AG20443 (cell line): ENCODE measurements around the gene FKBP14.

Experiments
- DNase-seq: peaks from one replicate; pipeline ENCODE4 v3.0.0; 2012; ENCODE audit warnings: low spot score, mixed read lengths

FKBP14 gene

DNA sequence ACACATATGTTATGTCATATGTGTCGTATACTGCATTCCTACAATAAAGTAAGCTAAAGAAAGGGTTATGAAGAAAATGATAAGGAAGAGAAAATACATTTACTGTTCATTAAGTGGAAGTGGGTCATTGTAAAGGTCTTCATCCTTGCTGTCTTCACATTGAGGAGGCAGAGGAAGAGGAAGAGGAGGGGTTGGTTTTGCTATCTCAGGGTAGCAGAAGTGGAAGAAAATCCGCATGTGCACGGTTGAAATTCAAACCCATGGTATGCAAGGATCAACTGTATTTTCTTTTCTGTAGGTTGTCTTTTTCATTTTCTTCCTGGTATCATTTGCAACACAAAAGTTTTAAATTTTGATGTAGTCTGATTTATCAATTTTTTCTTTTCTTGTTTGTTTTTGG is 8.0 kb upstream of the FKBP14 start:
- DNase-seq, result no peak

DNA sequence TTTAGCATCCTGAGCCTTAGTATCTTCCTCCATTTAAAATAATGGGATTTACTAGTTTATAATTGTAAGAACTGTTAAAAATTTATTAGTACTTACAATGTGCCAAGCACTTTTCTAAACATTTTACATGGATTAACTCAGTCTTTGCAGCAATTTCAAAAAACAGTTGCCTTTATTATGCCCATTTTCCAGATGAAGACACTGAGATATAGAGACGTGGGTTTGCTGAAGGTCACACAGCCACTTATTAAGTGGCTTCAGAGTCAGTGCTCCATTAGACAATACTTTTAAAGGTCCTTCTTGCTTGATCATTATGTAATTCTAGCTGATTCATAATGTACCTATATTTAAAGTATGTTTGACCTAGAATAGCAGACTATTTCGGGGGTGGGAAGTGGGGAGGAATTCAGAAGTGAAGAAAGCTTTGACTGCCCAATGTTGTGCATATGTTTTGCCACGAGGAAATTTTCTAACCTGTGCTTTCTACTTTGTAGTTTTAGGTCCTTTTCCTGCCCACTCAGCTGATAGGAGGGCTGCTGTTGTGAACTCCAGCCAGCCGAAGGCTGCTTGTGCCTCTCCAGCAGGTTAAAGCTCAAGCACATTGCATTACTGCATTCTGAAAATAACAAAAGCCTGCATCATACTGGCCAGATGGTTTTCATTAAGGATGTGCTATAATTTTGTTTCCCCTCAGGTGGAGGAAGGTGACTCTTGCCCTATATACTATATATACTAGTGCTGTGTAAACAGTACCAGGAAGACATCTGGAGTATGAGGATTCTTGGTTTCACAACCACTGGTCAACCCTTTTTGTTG is 6.0 kb upstream of the FKBP14 start:
- DNase-seq, result peak; percentile 28

DNA sequence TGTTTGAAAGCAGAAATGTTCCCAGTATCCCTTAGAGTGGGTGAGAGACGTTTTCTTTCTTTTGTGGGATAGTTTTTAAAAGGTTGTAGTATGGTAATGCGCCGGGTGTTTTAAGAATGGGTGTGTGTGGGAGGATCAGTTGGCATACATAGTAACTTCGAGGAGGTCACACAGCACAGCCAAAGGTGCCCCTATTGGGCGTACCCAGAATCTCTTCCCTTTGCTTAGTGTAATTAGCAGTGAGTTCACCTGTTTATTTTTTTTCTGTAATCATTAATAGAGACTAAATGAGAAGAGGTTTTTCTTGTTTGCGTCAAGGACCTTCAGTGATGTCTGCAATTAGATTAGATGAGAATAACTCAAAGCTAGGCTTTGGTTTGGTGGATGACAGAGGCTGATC is 3.2 kb upstream of the FKBP14 start:
- DNase-seq, result no peak

DNA sequence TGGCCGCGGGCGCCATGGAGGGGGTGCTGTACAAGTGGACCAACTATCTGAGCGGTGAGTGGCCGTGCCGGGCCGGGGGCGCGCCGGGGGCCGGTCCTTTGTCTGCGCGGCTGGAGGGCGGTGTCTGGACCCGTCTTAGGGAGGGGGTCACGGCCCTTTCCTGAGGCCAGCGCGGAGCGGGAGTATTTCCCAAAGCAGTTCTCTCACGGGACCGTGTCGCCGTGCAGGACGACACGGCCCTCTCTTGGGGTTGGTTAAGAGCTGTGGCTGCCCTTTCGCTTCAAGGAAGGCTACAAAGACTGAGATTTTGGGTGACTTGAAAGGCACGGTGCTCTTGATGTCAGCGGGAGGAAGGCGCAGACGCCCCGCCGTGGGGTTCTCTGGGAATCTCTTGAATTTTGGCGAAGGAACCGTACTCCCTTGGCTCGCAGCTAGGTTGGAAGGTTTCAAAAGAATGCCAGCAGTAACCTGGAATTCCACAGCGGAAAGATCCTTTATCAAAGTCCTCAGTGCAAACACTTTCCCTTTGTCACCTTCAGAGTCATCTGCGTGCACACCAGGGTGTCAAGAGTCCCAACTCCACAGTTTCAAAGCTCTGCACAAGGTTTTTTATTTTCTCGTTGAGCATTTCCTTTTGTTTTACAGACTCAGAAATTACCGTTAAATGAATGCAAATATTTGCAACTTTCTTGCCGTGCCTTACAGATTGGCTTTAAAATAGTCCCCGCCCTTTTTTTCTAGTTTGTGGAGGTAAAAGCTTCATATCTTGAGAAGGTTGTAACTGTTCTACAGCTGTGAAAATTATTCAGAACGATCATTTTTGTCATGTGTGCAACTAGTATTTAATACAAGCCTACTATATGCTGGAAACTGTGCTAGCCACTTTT is 2.5 kb upstream of the FKBP14 start:
- peak; percentile 39 for DNase-seq

DNA sequence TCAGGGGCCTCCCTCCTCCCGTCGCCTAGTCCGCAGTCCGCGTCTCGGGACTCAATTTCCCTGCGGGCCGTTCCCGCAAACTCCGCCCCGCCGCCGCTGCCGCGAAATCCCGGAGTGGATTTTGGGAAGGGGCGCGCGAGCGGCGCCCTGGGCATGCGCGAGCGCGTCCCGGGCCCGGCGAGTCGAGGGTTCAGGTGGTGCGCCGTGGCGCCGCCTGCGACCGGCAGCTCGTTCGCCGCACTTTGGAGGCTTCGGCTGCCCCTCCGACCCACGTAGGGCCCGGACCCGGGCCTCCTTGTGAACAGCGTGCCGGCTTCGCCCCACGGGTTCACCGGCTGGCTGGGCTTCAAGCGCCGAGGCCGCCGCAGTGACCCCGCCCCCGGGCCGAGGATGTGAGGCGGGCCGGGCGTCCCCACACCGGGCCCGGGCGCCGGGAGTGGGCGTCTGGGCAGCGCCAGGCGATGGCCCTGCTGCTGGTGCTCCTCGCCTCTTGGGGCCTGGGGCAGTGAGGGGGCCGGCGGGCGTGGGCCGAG is 1.8 kb upstream of the FKBP14 start, which contains the start of gene PLEKHA8:
TSS of gene PLEKHA8 (plus strand) at position 197 of the 533 bp plus-strand sequence. CDS start 351 bp downstream, outside the sequence.
- peak; percentile 96 for DNase-seq

DNA sequence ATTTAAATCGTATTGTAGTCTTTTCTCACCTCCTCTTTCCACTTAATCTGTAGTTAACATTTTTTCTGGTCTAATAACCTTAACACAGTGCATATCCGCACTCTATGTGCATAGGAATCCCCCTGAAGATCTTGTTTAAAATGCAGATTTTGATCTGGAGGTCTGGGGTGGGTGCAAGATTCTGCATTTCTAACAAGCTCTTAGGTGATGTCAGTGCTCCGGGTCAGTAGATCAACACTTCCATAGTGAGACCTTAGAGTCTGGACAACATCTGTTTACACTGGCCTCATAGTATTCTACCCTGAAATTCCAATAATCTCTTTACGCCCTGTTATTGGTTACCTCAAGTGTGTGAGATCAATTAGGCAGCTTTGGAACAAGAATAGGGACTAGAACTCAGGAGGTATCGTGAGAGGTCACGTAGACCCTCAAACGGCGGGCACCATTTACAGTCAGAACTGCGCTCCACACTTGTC is 1.3 kb upstream of the FKBP14 start:
- DNase-seq, result peak; percentile 8

DNA sequence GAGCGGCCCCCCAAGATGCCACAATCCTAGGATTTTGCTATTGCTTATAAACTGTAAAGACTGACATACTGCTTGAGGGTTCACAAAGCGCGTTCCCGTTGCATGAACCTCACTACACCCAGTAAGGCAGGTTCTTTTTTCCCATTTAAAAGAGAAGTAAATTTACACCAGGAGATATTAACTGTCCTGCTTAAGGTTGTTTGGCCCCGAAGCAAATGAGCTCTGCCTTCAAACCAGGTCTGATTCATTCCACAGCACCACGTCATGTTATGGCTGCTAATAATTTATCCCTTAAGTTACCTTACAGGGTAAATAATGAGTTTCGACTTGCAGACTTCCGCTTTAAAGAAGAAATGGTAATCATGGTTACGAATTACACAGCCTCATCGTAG is 559 bp upstream of the FKBP14 start:
- DNase-seq, result peak; percentile 13

DNA sequence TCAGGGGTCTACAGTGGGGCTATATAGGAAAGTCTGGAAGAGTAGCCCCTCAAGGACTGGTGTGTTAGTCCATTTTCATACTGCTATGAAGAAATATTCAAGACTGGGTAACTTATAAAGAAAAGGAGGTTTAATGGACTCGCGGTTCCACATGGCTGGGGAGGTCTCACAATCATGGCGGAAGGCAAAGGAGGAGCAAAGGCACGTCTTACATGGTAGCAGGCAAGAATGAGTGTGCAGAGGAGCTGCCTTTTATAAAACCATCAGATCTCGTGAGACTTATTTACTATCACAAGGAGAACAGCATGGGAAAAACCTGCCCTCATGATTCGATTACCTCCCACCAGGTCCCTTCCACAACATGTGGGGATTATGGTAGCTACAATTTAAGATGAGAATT is 3.0 kb downstream of the FKBP14 start:
- DNase-seq, result no peak

DNA sequence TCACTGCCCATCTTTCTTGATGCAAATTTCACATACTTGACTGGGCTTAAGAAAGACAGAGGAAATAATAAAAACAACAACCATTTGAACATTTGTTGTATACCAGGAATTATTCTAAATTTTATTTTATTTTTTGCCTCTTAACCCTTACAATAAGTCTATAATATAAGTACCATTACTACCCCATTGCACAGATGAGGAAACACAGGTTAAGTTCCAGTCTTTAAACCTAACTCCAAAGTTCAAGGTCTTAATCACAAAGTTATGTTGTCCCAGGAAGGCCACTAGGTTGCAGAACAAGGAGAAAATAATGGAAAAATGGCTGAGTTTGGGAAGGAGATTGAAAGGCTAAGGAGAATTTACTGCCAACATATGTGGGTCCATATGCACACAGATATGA is 3.5 kb downstream of the FKBP14 start:
- DNase-seq, result no peak

DNA sequence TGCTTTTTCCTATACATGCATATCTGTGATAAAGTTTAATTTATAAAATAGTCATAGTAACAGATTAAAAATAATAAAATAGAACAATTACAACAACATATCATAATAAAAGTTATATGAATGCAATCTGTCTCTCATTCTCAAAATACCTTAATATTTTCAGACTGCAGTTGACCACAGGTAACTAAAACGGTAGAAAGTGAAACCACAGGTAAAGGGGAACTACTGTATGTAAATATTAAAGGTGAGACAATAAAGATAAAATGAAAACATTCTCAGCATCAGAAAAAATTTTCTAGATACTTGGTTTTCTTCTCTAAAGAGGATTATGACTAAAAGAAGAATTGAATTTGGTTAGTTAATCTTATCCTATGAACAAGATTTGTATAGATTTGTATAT is 6.0 kb downstream of the FKBP14 start:
- no peak for DNase-seq

DNA sequence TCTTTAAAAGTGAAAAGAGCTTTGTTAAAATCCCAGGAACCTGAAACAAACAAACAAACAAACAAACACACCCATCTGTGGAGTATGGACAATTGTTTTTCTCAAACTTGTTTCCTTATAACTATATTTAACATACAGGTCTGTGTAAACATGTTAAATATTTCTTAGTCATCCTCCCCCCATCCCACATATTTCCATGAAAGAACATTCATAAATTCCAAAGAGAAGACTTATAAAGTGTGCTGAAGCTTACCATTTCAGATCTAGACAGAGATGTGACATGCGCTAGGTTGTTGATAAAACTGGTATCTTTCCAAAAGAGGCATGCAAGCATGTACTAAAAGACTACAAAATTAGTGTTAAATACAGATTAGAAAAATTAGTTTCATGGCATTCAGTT is 6.5 kb downstream of the FKBP14 start:
- no peak for DNase-seq

DNA sequence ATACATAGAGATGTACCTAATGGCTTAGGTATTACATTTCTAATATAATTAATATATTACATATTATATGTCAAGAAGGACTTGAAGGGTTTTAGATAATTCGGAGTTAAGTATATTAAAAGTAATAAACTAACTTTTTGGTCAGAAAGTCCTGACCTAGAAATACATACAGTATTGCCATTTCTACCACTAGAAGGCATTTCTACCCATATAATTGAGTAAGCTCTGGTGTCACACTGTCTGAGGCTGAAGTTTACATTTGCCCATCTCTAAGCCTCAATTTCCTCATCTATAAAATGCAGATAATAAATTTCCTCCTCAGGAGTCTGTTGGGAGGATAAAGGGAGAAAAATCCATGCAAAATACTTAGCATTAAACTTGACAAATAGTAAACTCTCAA is 7.1 kb downstream of the FKBP14 start:
- DNase-seq, result no peak

DNA sequence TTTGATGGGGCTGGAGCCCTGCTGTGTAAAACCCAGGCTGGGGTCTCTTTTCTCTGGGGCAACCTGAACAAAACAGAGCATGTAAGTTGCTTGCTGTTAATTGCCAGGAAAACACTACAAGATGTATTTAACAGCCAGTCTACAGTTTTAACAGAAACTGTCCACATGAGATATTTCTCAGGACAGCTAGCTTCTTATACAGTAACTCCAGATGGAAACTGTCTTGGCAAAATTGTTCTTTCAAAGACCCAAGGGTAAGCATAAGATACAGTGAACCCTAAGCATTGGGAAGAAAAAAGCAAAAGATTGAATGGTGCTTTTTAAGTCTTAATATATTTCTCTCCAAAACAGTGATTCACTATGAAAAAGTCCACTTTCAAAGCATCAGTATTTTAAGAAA is 8.1 kb downstream of the FKBP14 start:
- no peak for DNase-seq

DNA sequence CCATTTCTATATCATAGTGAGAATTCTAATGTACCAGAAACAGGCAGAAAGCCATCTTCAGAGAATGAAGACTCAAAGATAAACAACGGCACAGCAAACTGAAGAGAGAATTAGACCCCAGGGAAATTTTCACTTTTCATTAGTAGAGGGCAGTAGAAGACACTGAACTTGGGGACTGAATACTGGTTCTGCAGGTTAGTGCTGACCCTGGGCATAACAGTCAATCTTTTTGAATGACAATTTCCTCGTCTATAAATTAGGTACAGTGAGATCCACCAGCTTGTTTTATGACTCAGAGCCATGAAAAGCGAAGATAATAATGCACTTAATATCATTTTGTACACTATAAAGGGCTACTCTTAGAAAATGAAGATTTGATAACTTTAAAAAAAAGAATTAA is 13.7 kb downstream of the FKBP14 start:
- DNase-seq, result no peak

DNA sequence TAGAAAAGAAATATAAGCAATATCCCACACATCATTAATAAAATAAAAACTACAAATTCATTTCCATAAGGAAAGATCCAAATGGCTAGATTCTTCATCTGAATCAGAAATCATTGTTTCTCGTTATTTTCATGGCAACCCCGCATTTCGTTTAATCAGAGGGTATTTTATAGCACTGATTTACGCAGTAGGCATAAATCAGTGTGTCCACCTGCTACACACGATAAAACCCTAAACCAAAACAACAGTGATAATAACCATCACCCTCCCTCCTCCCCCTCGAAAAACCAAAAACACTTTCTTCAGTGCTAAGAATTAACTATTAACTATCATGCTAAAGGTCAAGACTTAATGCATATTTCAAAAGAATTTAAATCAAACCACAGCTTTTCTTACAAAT is 16.5 kb downstream of the FKBP14 start:
- DNase-seq, result no peak

DNA sequence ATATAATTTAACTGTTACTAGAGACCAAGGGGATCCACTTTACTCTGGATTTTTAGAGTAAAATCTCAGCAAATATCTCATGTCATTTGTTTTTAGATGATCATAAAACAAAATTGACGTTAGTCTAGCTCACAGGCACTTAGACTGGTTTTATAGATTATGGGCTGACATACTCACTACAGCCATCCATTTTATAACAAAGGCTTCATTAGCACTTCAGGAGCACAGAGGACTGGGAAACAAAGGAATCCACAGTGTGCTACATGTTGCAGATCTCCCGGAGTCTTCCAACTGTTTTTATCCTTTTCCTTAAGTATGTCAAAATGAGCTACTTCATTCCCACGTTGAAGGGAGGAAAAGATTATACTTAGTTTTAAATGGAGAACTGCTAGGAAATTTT is 21.0 kb downstream of the FKBP14 start:
- no peak for DNase-seq

DNA sequence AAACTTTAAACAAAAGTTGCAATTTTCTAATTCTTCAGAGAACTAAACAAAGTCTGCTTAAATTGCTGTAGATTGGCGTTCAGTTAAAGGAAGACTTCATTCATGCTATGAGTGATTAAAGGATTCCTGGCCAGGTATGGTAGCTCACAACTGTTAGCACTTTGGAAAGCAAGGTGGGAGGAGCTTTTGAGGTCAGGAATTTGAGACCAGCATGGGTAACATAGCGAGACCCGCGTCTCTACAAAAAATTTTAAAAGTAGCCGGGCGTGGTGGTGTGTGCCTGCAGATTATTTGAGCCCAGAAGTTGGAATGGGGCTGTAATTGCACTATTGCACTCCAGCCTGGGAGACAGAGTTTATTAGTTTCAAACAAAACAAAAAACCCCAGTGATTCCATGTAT is 23.4 kb downstream of the FKBP14 start:
- no peak for DNase-seq

DNA sequence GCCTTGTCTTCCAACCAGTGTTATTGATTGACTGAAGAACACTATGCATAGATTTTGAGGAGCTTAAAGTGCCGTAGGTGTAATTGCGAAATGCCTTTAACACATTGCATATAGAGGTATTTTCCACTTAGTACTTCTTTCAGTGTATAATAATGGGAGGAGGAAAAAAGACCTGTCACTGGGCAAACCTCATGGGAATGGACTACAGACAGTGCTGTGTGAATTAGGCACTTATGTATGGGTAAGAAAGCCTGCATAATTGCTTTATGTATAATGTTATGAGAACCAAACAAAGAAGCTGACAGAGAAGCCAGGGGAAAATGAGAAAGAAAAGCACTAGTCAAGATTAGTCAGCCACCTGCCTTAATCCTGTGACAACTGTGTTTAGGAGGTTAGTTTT is 24.5 kb downstream of the FKBP14 start:
- no peak for DNase-seq

DNA sequence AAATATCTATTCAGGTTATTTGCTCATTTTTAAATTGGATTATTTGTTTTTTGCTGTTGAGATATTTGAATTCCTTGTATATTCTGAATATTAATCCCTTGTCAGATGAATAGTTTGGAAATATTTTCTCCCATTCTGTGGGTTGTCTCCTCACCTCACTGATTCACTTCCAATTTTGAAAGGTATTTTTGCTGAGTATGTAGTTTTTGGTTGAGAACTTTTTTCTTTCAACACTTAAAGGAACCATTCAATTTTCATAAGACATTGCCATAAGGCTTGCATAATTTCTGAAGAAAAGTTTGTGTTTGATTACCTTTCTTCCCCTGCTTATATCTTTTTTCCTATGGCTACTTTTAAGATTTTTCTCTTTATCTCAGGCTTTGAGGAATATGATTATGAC is 28.0 kb downstream of the FKBP14 start:
- DNase-seq, result no peak

DNA sequence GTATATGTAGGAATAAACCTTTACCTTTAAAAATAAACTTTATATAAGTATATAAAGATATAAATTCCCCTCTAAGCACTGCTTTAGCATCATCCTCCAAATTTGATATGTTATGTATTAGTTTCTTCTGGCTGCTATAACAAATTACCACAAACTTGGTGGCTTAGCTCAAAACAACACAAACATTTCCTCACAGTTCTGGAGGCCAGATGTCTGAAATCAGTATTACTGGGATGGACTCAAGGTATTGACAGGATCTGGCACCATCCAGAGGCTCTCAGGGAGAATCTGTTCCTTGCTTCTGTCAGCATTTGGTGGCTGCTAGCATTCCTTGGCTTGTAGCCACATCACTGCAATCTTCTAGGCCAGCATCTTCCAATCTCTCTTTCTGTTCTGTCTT is 30.2 kb downstream of the FKBP14 start:
- no peak for DNase-seq

DNA sequence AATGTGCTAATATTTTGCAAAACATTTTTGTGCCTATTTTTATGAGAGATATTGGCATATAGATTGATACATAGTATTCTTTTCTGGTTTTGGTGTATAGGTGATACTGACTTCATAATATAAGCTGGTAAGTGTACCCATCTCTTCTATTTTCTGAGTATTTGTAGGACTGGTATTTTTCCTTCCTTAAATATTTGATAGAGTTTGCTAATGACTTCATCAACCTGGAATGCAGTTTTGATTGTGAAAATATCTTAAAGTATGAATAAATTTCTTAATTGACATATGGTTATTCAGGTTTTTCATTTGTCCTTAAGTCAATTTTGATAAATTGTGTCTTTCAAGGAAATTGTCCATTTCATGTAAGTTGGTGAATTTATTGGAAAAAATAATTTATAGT is 30.9 kb downstream of the FKBP14 start:
- DNase-seq, result no peak

DNA sequence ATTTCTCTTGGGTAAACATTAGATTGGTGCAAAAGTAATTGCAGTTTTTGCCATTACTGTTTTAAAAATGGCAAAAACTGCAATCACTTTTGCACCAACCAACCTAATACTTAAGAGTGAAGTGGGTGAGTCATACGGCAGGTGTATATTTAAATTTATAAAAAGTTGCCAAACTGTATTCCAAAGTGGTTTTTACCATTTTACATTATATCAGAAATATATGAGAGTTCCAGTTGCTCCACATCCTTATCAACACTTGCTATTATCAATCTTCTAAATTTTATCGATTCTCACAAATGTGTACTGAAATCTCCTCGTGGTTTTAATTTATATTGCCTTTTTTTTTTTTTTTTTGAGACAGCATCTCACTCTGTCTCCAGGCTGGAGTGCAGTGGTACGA is 33.4 kb downstream of the FKBP14 start:
- DNase-seq, result no peak

DNA sequence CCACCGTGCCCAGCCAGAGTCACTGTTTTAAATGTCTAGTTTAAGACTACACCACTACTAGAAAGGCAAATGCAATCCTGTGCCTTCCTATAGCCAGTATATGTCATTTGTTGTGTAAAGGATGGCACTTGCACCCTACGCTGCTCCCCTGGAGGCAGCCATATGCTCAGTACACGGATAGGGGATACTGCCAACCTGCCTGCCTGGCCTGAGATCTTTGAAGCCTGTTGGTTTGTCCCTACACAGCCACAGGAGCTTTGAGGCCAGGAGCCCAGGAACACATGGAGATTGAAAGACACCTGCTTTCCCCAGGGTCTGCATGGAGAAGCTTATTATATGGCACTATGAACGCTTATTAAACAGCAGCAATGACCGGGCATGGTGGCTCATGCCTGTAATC is 34.6 kb downstream of the FKBP14 start:
- DNase-seq, result no peak
